PC-9 (cell line): ENCODE results near the gene TLCD4. TPM values are rescaled to one million over a fixed set of nuclear protein-coding genes. Genes with fewer than 3 reads are reported as not detected.

Source experiments
- BruUV-seq: library from RNA; stranded (reverse); fragments of 400-500 nt; replicated peaks from 2 replicates; lab custom pipeline; 2021; lab: Mats Ljungman, UMichigan
- CTCF ChIA-PET: fragments of 300-600 bp; sonication (Branson Sonifier 250); formaldehyde crosslinking; loops from one replicate; lab custom pipeline; 2022; ENCODE audit warnings: antibody characterized with exemption; lab: Charles Lee
- POLR2A ChIA-PET: fragments of 300-600 bp; sonication (Branson Sonifier 250); formaldehyde crosslinking; loops from one replicate; lab custom pipeline; 2022; ENCODE audit warnings: antibody characterized with exemption; ENCODE audit not compliant: unreplicated experiment; lab: Charles Lee
- DNase-seq, 2 experiments: peaks; one replicate each; pipeline versions ENCODE4 v3.0.0 to v3.0.0-alpha.2; 2015 to 2022; ENCODE audit warnings: mixed read lengths in 1 of 2
- H2AFZ ChIP-seq: fragments of 200-600 bp; sonication (generic); 2 replicates; pipeline ENCODE4 v1.8.1; 2017; ENCODE audit warnings: antibody characterized with exemption
- H3F3A ChIP-seq: fragments of 200-600 bp; sonication (generic); 2 replicates; pipeline ENCODE4 v1.8.1; 2017; ENCODE audit warnings: antibody characterized with exemption, mild to moderate bottlenecking, low read depth; ENCODE audit not compliant: insufficient read depth
- H3K27ac ChIP-seq: fragments of 200-600 bp; sonication (generic); 2 replicates; pipeline ENCODE4 v1.6.1; 2016; ENCODE audit warnings: mixed run types
- H3K27me3 ChIP-seq: fragments of 200-600 bp; sonication (generic); 2 replicates; pipeline ENCODE4 v1.6.1; 2016; ENCODE audit warnings: low read depth, mixed run types; ENCODE audit not compliant: insufficient read depth
- H3K36me3 ChIP-seq: fragments of 200-600 bp; sonication (generic); 2 replicates; pipeline ENCODE4 v1.6.1; 2016; ENCODE audit warnings: low read depth, mixed run types
- H3K4me1 ChIP-seq: fragments of 200-600 bp; sonication (generic); replicated peaks from 2 replicates; pipeline ENCODE4 v1.6.1; 2016; ENCODE audit warnings: mixed run types; ENCODE audit not compliant: insufficient read depth
- H3K4me2 ChIP-seq: fragments of 200-600 bp; sonication (generic); 2 replicates; pipeline ENCODE4 v1.6.1; 2017; ENCODE audit warnings: mixed run types
- H3K4me3 ChIP-seq: fragments of 200-600 bp; sonication (generic); 2 replicates; pipeline ENCODE4 v1.6.1; 2016; ENCODE audit warnings: mixed run types
- H3K79me2 ChIP-seq: fragments of 200-600 bp; sonication (generic); 2 replicates; pipeline ENCODE4 v1.6.1; 2017; ENCODE audit warnings: low read depth, mixed run types
- H3K9me2 ChIP-seq: fragments of 200-600 bp; sonication (generic); 2 replicates; pipeline ENCODE4 v1.8.1; 2017; ENCODE audit warnings: mild to moderate bottlenecking; ENCODE audit not compliant: insufficient read depth
- H3K9me3 ChIP-seq: fragments of 200-600 bp; sonication (generic); 2 replicates; pipeline ENCODE4 v1.8.1; 2016; ENCODE audit warnings: low read depth; ENCODE audit not compliant: insufficient read depth
- H4K20me1 ChIP-seq: fragments of 200-600 bp; sonication (generic); 2 replicates; pipeline ENCODE4 v1.8.1; 2017; ENCODE audit not compliant: insufficient read depth
- EZH2 ChIP-seq: fragments of 200-600 bp; sonication (generic); IDR thresholded peaks from 2 replicates; pipeline ENCODE4 v1.8.0; 2017; ENCODE audit warnings: antibody characterized with exemption, low read depth
- intact Hi-C: fragments of 100-400 bp; cut with micrococcal nuclease; formaldehyde crosslinking; loops from one replicate; pipeline ENCODE4 v1.10.0; 2022; ENCODE audit not compliant: unreplicated experiment
- total RNA-seq: library from RNA; stranded (reverse); gene quantifications from 2 replicates; pipeline ENCODE4 v1.2.3, GENCODE V29; 2021
- TF ChIP-seq, protein P1 (sequence below): fragments of 200-600 bp; sonication (generic); conservative IDR thresholded peaks from 2 replicates; pipeline ENCODE4 v1.6.1; 2017; ENCODE audit warnings: mixed run types, antibody characterized with exemption, mild to moderate bottlenecking, moderate library complexity

The TLCD4 gene
- total RNA-seq, 1 experiment from 2014 or later = 11.2 TPM

DNA sequence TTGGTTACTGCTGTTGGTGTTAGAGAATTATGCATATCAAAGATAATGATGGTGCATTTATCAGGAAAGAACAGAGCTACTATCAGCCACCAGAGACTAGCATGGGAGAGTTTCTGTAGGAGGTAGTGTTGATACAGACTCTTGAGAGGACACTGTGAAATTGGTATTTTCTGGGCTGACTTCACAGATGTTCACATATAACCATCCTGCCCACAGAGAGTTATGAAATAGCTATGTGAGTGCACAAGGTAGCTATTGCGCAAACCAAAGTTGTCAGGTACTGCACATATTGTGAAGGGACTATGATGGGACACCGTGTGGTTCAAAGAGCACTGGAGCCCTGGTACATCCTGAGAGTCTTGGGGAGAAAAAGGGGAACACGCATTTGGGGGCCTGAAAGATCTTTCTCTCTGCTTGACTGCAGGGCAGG lies 1.4 kb upstream of the TLCD4 start:
- no peaks in the 10 kb centered on the region for H3K36me3 ChIP-seq
- no peak overlapping the region for H3K27ac ChIP-seq
- DNase-seq = no peak
- ChIA-PET CTCF (interaction anchor here (0.6 kb wide), 2 partner anchors 18 to 32 kb away, joined by 3 read pairs; no protein-coding TSS in a partner anchor), POLR2A (interaction anchor here (0.6 to 0.7 kb wide), 4 partner anchors 108 to 1141 kb away, joined by 3 to 5 read pairs (median 4); no protein-coding TSS in a partner anchor)
- H3K9me3 ChIP-seq = no peaks in the 10 kb centered on the region
- no peaks in the 10 kb centered on the region for H4K20me1 ChIP-seq
- H3K4me3 ChIP-seq = no peak overlapping the region
- H3F3A ChIP-seq = peaks cover 18% of the 10 kb centered on the region; the same call in 1 of the 2 replicates
- H2AFZ ChIP-seq = no peak overlapping the region
- peaks cover 29% of the 10 kb centered on the region for H3K4me1 ChIP-seq
- intact Hi-C loops = loop anchor here (1.0 to 2.0 kb wide), 2 partner anchors 42 to 117 kb away; no protein-coding TSS in a partner anchor
- H3K4me2 ChIP-seq = peak overlapping the region; percentile 97; the same call in 1 of the 2 replicates
- peaks cover 17% of the 10 kb centered on the region for H3K79me2 ChIP-seq
- BruUV-seq = no TSS peak
- no peak for TF ChIP-seq EZH2
- TF ChIP-seq, protein P1, sequence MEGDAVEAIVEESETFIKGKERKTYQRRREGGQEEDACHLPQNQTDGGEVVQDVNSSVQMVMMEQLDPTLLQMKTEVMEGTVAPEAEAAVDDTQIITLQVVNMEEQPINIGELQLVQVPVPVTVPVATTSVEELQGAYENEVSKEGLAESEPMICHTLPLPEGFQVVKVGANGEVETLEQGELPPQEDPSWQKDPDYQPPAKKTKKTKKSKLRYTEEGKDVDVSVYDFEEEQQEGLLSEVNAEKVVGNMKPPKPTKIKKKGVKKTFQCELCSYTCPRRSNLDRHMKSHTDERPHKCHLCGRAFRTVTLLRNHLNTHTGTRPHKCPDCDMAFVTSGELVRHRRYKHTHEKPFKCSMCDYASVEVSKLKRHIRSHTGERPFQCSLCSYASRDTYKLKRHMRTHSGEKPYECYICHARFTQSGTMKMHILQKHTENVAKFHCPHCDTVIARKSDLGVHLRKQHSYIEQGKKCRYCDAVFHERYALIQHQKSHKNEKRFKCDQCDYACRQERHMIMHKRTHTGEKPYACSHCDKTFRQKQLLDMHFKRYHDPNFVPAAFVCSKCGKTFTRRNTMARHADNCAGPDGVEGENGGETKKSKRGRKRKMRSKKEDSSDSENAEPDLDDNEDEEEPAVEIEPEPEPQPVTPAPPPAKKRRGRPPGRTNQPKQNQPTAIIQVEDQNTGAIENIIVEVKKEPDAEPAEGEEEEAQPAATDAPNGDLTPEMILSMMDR = no peak
- H3K27me3 ChIP-seq = no peaks in the 10 kb centered on the region
- H3K9me2 ChIP-seq = no peaks in the 10 kb centered on the region

DNA sequence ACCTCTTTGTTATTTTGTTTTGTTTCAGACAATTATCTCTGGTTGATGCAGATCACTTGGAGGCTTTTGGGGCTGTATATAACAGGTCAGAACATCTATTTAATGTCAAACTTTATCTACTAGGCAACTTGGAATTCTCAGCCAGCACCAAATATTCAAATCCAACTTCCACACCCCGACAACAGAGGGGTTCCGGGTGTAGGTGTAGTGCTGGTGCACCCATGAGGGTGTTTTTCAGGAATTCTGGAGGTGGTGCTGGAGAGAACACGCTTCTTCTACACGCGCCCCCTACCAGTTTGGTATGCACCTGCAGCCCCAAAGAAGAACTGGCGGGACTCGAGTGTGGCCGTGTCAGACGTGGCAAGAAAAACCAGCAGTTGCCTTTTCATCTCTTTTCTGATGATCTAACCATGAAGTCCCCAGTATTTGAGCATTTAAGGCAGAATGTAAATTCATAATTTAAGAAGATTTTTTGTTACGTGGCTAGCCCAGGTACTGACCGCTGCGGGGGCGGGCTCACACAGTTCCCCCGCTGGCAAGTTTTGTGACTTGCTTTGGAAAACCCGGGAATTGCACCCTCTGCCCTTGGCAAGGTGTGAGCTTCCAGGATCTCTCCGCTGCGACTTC lies 462 bp upstream of the TLCD4 start:
- Histone ChIP-seq H3K9me3 (no peaks in the 10 kb centered on the region), H3K4me1 (peaks cover 29% of the 10 kb centered on the region), H4K20me1 (no peaks in the 10 kb centered on the region), H3K4me3 (peak overlapping the region; percentile 83), H3K4me2 (peak overlapping the region; percentile 97), H3K36me3 (no peaks in the 10 kb centered on the region), H3K27me3 (no peaks in the 10 kb centered on the region), H3F3A (peaks cover 18% of the 10 kb centered on the region; the same call in 1 of the 2 replicates), H3K79me2 (peaks cover 17% of the 10 kb centered on the region), H3K27ac (peak overlapping the region; percentile 23), H2AFZ (peak overlapping the region; percentile 98), H3K9me2 (no peaks in the 10 kb centered on the region)
- TF ChIP-seq, protein P1 = peak; percentile 92
- no peak for TF ChIP-seq EZH2
- intact Hi-C loops = loop anchor here (1.0 to 2.0 kb wide), 2 partner anchors 43 to 116 kb away; no protein-coding TSS in a partner anchor
- peak; percentile 71 to 80 for DNase-seq
- BruUV-seq = no TSS peak
- POLR2A ChIA-PET = interaction anchor here (0.6 to 0.7 kb wide), 3 partner anchors 43 to 141 kb away, joined by 3 to 9 read pairs (median 5); no protein-coding TSS in a partner anchor
- CTCF ChIA-PET = interaction anchor here (0.6 to 0.7 kb wide), 2 partner anchors 36 to 119 kb away, joined by 4 read pairs; no protein-coding TSS in a partner anchor

DNA sequence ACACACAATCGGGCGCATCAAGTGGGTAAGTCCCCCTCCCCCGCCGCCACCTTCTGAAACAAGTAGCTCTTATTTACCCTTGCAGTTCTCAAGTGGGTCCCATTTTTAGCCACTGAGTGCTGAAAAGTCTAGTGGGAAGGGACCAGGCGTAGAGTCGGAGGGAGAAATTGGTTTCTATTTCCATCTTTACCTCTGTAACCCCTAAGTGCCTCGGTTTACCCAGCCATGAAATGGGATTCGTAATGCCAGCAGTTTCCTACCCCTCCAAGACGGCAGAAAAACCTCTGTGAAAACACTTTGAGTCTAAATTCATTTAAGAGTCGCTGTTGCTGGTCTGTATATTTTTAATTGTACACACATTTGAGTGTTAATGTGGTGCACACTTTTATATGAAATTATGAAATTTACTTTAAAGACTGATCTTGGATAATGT lies 928 bp downstream of the TLCD4 start:
- H3K4me2 ChIP-seq = peak overlapping the region; percentile 97
- no peaks in the 10 kb centered on the region for H4K20me1 ChIP-seq
- no peak overlapping the region for H3K27ac ChIP-seq
- H3K4me3 ChIP-seq = peak overlapping the region; percentile 83
- no peaks in the 10 kb centered on the region for H3K9me3 ChIP-seq
- H2AFZ ChIP-seq = peak overlapping the region; percentile 98
- H3K9me2 ChIP-seq = no peaks in the 10 kb centered on the region
- H3K79me2 ChIP-seq = peaks cover 17% of the 10 kb centered on the region
- DNase-seq = no peak
- no TSS peak for BruUV-seq
- no peak for TF ChIP-seq EZH2
- TF ChIP-seq, protein P1 = no peak; the same call in 1 of the 2 replicates
- no peaks in the 10 kb centered on the region for H3K36me3 ChIP-seq
- no peaks in the 10 kb centered on the region for H3K27me3 ChIP-seq
- H3F3A ChIP-seq = peaks cover 18% of the 10 kb centered on the region; the same call in 1 of the 2 replicates
- ChIA-PET CTCF (interaction anchor here (1.0 to 1.5 kb wide), 2 partner anchors 21 to 116 kb away, joined by 6 to 13 read pairs; partner anchors contain the start of gene RWDD3), POLR2A (interaction anchor here (0.5 kb wide), 1 partner anchor 812 kb away, joined by 4 read pairs; no protein-coding TSS in a partner anchor)
- intact Hi-C loops = no loop called here
- peaks cover 29% of the 10 kb centered on the region for H3K4me1 ChIP-seq
